C1 segment of cervical spinal cord (tissue), 14 donors: ENCODE results near the gene CACNG5.

ENCODE experiments used
- DNase-seq, 14 donors: peaks; one replicate each; lab custom pipeline; 2025; lab: John Stamatoyannopoulos, UW

The CACNG5 gene

DNA sequence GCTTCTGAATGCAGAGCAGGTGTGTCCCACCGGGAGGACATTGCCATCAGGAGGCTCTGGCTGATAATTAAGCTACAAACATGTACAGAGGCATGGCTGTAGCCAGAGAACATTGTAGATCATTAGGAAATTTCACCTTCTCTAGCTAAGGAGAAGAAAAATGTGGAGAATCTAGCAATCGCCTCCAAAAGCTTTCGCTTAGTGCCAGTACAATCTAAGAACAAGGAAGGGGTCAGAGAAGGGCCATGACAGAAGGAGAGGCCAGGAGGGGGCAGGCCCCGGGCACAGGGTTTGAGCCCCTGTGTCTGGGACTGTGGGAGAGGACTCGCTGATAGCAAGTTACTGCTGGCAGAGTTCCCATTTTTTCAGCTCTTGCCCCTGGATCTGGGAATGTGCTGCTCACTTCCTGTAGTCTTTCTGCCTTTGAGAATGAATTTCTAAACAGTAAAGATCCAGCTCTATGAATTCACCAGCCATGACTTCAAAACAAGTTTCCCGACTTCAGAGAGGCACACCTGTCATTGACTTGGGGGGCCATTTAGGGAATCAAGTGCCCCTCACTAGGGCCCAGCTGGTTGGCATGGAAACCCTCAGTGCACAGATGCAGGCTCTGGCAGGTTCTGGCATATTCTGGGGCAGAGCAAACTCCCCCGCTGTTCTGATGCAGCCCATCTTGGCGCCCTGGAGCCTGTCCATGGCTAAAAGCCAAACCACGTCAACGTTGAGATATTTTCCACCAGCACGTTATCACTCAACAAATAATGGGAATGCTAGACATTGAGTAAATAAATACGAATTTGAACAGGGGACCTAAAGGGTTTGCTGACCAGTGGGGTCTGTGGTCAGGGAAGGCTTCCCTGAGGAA lies 70.1 kb downstream of the CACNG5 start:
- no peak for DNase-seq

DNA sequence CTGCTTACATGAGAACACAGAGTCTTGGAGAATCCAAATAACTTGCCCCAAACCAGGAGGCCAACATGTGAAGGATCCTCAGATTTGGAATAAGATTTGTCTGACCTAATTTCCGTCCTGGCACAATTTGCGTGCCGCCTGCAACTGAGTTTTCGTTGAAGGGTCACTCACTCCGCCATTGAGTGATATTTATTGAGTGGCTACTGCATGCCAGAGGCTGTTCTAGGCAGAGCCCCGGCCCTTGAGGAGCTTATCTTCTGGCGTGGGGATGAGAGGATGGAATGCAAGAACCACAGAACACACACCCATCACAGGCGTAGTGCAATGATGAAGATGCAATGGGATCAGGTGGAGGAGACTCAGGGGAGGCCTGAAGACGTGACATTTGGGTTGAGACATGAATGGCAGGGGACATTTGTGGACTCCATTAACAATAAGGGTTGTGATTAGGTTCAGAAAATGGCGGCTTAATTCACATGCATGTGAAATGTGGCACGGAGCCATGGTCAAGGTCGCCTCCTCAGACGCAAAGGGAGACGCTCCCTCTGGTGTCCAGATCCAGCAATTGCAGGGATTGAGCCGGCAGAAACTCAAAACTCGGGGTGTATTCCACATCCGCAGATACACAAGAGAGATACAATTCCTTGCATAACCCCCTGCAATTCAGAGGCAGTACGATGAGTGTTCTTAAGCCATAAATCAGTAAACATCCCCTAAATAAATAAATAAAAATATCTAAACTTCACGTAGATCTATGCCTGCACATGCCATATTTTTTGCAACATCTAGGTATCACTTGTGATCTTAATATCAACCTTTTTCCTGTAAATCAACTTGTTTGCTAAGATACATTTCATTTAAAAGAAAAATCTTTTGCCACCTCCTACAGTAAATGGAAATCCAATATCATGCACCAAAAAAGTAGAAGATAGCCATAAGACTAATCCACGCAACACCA lies 71.7 kb downstream of the CACNG5 start:
- DNase-seq: peak in 10 of 14 donors; percentile 11 to 67 (median 38)

DNA sequence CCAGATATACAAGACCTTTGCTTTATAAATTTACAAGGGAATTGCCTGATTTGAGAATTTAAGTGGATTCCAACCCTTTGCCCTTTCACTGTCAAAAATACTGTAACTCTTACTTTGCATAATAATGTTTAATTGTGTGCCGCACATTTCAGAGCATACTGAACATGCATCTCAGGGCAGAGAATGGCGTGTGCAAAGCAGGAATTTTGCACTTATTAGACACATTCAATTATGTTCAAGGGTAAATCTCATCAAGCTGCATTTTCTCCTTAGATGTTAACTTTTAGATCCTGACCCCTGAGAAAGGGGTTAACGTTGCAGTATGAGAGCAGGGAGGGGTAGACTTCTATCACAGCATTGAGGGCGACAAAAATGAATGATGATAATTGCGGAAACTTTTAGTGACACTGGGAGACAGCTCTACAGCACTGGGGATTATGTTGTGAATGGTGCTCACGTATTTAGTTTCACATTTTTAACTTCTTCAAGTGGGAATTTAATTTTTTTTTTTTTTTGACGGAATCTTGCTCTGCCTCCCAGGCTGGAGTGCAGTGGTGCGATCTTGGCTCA lies 75.0 kb downstream of the CACNG5 start:
- no peak for DNase-seq

DNA sequence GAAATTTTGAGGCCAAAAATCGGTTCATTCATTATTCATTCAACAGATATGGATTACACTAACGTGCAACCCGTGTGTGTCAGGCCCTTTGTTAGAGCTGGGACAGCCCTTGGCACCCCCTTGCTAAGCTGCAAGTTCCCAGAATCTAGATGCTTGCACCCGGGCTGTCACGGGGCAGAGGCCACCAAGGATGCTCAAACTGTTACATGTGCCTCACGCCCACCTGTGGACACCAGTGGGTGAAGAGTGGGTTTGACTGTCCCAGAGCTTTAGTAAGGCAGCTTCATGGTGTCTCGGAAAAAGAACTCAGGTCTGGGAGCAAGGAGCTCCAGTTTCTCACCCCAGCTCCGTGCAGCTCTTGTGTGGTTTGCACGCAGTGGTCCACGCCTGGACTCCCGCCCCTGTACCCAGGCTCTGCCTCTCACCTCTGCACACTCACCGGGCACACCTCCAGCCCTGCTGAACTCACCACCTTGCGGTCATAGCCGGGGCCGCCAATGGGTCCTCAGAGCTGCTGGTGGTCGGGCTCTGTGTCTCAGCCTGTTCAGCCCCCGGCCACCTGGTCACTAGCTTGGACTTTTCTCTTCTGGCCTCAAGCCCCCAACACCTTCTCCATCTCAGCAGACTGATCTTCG lies 75.9 kb downstream of the CACNG5 start:
- DNase-seq: no peak

DNA sequence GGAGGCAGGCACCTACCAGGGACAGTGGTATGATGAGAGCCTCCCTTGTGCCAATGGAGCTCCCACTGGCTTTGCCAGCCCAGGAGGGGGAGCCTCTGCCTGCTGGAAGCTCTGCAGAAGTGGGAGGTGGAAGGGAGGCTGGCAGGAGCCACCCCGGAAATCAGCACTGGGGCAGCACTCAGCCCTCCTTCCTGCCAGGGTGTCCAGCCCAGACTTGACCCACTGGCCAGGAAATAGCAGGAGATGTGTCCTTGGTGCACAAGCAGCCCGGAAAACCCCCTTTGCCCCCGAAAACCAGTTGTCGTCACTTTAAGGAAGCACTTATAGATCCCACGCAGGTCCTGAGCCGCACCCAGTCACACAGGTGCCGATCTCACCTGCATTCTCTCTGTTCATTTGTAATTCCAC lies 80.3 kb downstream of the CACNG5 start:
- DNase-seq: no peak

DNA sequence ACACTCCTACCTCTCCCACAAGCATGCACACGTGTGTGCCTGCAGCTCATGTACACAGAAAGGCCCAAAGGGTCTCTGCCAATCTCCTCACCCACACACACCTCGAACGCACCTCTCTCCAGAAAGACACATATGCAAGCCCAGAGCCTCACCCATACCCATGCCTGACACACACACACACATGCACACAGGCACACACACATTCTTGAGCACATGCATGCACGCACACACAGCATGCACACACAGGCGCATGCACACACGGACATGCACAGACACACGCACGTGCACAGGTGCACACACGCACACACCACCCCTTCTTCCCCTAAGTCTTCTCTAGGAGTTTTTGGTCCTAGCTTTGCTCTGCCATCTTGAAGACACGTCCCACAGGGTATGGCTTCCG lies 80.9 kb downstream of the CACNG5 start:
- no peak for DNase-seq

DNA sequence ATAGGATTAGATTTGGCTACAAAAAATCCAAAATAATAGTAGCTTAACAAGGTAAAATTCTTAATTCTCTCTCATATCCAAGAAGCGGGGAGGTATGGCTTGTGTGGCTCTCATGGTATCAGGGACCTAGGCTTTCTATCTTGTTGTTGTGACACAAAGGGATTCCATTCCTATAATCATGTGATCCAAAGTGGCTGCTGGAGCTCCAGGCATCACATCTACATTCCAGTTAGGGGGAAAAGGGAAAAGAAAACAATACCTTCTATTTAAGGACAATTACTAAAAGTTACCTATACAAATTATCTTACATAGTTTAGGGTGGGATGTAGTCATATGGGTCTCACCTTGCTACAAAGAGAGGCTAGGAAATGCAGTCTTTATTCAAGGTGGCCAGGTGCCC lies 82.0 kb downstream of the CACNG5 start:
- no peak for DNase-seq

DNA sequence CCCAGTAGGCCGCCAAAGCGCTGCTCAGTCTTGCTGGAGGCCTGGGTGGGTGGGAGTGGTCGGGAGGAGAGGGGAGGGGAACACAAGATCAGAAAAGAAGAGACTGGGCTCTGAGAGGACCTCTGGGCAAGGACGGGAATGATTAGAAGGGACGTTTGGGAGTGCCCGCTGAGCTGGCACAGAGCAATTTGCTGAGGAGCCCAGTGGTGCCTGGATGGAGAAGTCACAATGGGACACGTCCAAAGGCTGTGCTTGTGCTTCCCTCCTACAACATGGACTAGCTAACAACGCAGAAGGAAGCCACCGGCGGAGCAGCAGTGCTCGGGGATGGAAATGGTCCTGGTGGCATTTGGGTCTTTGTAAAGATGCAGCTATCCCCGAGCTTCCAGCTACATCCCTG lies 84.0 kb downstream of the CACNG5 start:
- no peak for DNase-seq

DNA sequence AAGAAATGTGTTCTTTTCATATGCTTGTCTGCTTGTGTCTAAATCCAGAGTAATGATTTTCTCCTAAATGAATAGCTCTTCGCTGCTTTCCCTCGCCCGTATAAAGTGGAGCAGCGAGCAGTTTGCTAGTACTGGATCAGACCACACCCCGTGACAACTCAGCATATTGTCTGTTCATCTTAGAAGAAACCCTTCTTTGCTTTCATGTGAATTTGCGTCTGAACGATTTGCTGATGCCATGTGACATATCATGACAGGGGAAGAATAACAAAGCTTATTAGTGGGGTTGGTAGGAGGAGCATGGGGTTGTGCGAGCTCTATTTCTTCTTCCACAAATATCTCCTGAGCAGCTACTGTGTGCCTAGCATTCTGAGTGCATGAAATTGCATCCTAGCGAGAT lies 85.5 kb downstream of the CACNG5 start:
- DNase-seq: no peak

DNA sequence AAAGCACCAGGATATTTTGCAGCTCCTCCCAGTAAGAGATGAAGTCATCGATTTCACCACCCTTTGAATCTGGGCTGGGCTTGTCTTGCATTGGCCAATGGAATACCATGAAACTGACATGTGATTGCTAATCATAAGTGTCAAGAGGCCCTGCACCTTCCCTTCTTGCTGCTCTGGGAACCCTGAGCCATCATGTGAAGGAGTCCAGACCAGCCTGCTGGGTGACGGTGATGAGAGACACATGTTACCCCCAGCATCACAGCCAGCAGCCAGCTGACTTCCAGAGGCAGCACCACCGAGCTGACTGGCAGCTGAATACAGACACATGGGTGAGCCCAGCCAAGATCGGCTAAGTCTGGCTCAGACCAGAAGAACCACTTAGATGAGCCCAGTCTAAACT lies 86.0 kb downstream of the CACNG5 start:
- DNase-seq: no peak

DNA sequence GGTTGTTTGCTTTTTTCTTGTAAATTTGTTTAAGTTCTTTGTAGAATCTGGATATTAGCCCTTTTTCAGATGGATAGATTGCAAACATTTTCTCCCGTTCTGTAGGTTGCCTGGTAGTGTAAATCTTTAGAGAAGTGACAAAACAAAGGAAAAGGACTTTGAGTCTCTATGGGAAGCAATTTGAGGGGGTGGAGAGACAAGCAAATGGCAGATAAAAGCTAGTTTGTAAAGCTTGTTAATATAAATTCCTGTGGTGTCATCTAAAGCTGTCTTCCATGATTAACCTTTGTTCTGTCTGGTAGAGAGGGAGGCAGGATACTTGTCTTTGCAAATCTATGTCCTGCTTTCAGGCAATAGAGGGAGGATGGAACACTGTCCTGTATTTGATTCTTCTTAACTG lies 89.0 kb downstream of the CACNG5 start:
- DNase-seq: no peak

DNA sequence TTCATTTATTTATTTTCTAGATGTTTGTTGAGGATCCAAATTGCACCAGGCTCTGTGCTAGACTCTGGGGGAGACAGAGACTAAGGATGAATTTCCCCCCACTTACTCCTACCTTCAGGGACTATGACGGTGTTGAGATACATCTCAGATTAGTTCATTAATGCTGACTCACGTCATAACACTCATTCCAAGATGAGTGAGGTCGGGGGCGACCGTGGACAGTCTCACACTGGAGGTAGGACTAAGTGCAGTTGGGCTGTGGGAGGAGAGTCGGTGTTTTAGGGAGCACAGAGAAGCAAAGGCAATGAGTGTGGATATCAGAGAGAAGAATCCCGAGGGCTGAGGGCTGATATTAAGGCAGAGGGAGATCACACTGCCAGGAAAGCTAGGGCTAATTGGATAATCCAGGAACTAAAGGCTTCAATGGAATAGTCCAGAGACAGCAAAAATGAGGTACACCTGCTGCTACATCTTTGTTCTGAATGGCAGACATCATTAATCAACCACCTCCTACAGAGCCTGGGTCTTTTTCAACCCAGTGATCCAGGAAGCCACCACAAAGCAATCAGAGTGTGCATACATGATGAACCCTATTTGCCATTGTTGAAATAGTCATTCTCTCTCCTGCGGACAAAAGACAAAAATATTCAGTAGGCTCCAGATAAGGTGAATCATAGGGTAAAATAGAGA lies 91.0 kb downstream of the CACNG5 start:
- no peak for DNase-seq

DNA sequence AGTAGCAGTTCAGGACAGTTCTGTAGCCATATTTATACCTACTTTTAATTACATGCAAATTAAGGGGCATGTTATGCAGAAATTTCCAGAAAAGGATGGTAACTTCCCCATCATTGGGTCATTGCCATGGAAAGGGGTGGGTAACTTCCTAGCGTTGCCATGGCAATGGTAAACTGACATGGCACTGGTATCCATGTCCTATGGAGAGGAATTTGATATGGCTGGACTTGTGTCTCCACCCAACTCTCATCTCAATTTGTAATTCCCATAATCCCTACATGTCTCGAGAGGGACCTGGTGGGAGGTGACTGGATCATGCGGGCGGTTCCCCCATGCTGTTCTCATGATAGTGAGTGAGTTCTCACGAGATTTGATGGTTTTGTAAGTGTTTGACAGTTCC lies 94.0 kb downstream of the CACNG5 start:
- no peak for DNase-seq

DNA sequence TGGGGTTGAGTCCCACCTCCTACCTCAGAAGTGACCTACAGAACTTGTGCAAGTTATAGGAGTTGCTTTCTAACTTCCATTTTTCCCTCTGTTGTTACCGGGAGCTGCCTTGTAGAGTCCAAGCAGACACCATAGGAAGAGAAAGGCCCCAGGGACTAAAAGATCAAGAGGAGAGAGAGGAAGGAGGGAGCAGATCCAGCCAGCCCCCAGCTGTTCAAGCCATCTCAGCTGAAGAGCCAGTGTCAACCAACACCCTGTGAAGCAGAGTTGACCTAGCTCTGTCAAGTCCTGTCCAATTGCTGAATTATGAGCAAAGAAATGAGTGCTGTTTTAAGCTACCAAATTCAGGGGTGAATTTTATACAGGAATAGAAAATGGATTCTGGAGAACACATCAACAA lies 94.7 kb downstream of the CACNG5 start:
- no peak for DNase-seq

DNA sequence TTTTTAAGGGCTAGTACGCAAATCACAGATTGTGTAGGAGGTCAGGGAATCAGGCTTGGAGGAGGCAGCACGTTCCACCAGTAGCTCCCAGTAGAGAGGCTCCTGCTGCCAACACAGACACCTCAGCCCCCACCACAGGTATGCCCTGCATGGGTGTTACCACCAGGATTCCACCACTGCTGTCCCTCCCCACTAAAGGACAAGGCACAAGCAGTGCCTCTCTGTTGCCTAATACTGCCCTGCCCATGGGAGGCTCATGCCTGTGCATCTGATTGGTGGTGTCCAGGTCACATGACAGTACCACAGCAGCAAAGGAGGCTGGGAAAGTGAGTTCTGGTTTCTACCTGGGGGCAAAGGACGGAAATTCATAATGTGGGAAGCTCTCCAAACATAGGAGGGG lies 96.0 kb downstream of the CACNG5 start:
- no peak for DNase-seq

DNA sequence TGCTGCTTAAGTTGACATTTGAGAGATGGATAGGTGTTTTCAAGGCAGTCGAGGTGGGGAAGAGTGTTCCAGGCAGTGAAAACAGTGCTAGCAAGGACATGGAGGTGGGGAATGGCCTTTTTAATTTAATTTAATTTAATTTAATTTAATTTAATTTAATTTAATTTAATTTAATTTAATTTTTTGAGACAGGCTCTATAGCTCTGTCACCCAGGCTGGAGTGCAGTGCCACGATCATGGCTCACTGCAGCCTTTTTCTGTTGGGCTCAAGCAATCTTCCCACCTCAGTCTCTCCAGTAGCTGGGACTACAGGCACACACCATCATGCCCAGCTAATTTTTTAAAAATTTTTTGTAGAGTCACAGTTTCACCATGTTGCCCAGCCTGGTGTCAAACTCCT lies 97.4 kb downstream of the CACNG5 start:
- DNase-seq: no peak

DNA sequence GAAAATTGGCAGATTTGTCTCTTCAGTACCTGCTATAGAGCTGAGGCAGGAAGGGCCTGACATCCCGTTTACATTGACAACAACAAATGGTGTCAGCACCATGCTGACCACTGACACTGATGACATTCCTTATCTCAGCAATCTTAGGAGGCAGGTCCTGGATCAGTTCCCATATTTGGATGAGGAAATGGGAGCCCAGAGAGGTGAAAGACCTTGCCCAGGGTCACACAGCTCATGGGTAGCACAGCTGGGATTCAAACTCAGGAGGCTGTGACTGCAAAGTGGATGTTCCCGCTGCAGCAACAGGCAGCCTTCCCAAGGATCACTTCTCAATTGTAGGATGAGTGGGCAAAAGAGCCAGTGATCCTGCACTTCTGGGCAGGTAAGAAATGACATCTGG lies 99.1 kb downstream of the CACNG5 start:
- no peak for DNase-seq
